Measurements from ENCODE around the gene RABGAP1L.
"Not testable (repeated sequence)": the region's sequence is repeated elsewhere in the genome, so short reads cannot be mapped to it uniquely, and the experiment has no call there.

The RABGAP1L gene

GRCh38 chr1:174247472-174247871, 88.2 kb downstream of the RABGAP1L start:
- no peak for DNase-seq

DNA sequence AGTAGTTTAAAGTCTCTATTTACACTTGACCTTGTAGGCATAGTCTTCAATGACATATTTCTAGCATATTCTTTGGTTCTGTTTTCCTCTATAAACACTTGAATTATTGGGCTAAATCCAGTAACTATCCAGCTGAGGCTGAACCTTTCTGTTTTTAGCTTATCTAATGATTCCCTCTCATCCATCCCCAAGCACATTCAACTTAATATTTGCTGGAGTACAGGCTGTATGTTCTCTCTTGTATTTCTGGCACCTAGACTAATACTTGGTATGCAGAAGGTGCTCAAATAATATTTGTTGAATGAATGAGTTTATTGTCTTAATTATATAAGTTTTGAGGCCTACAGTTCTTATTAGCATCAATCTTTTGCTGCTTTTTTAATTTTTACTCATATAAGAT, 88.7 kb downstream of the RABGAP1L start:
- no peak for DNase-seq

DNA sequence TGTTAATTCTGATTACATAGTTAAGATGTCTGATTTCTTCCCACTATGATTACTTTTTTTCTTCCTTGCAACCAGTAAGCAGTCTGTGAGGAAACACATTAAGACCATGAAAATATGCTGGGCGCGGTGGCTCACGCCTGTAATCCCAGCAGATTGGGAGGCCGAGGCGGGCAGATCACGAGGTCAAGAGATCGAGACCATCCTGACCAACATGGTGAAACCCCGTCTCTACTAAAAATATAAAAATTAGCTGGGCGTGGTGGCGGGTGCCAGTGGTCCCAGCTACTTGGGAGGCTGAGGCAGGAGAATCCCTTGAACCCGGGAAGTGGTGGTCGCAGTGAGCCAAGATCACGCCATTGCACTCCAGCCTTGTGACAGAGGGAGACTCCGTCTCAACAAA, 97.1 kb downstream of the RABGAP1L start:
- not testable (repeated sequence) for DNase-seq

DNA sequence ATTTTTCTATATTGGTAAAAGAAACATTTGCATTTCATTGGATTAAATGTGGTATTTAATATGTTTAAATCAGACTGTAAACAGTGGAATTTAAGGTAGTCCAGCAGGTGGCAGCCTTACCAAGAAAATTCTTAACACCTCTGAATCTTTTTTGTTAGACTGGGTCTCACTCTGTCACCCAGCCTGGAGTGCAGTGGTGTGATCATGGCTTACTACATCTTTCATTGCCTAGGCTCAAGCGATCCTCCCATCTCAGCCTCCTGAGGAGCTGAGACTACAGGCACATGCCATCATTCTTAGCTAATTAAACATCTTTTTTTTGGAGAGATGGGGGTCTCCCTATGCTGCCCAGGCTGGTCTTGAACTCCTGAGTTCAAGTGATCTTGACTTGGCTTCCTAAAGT, 98.8 kb downstream of the RABGAP1L start:
- peak; percentile 39 to 48 for DNase-seq

DNA sequence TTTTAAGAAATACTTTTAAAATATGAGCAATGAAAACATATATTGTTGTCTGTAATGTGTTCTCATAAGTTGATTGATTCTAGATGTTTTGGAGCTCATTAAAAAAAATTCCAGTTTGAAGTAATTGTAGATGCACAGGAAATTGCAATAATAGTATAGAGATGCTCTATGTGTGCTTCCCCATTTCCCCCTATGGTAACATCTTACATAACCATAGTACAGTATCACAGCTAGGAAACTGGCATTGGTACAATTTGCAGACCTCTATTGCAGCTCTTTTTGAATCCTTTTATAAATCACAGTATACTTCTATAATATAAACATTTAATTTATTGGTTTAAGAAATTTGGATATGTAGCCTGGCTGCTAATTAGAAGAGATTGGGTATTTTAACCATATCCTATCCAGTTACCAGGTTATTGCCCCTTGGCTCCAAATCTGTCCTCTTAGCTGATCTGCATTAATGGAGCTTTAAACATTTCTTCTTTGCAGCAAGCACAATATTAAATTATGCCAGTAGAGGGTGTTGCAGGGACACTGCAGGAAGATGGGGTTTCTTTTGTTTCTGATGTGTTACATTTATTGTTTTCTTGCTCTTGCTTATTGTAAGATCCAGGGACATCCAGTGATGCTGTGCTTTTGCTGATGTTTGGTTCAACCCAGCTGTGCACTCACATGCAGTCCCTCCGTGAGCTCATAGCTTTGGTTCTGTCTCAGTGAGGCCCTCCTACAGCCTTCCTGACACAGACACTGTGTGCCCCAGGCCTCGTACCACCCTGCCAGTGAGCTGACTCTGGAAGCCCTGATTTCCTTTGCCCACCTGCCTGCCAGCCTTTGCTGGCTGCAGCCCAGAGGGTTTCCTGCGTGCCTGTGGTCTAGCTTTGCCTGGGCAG, 103.3 kb downstream of the RABGAP1L start:
- DNase-seq, result peak; percentile 20 to 22

- peak; percentile 68 for DNase-seq
Observed at GRCh38 chr1:174265282-174265681, 106.0 kb downstream of the RABGAP1L start.

DNA sequence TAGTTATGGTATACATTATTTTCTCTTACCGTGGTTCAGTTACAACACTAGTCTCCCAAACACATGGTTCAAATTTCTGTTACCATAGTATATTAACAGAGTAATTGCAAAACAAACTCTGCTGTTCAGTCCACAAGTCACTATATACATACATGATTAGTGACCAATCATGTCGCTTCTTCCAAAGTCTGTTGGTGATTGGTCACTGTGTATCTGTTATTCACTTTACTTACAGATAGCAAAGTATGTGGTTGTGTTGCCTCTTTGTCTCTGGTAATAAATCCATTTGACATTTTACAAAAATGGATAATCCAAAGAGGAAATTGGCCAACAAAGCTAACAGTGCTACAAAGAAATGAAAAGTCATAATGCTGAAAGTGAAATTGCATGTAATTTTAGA, 107.2 kb downstream of the RABGAP1L start:
- no peak for DNase-seq

GRCh38 chr1:174266991-174267612, 107.8 kb downstream of the RABGAP1L start:
- no peak for DNase-seq

- DNase-seq, result no peak
Observed at GRCh38 chr1:174269989-174270651, 110.8 kb downstream of the RABGAP1L start.

DNA sequence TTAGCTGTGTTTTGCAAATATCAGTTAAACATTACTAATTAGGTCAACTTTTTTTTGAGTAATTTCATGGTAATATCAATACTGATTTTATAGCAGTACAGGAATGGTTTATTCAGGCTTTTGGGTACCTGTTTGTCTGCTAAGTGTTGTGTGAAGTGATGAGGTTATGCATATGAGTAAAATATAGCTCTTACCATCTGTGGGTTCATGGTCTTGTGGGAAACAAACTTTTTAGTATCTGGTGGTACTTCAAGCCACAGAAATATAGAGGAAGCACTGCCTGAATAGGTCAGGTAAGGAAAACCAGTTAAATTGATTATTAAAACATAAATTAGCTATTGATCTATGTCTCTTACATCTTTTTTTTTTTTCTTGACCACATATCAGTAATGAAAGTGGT, 113.9 kb downstream of the RABGAP1L start:
- DNase-seq, result no peak

DNA sequence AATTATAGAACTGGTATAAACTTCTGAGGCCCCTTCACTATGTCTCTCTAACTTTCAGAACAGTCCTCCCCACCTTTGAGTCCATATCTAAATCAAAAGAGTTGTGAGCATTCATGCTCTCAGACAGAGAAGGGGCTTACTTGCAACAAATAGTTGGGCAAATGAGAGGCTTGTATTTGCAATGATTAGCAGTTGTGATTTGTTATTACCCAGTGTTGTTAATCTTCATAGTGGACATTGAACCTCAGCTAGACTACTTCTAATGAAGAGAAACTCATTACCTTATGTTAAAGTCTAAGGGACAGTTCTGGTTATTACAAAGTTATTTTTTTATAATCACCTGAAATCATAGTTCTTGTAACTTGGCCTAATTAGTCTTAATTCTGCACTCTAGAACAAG, 114.5 kb downstream of the RABGAP1L start:
- no peak for DNase-seq

GRCh38 chr1:174274452-174274851, 115.1 kb downstream of the RABGAP1L start:
- DNase-seq, result no peak

- no peak for DNase-seq
Observed at GRCh38 chr1:174274884-174275283, 115.6 kb downstream of the RABGAP1L start.

- no peak for DNase-seq
Observed at GRCh38 chr1:174276087-174276486, 116.8 kb downstream of the RABGAP1L start.

GRCh38 chr1:174284052-174284451, 124.7 kb downstream of the RABGAP1L start:
- no peak for DNase-seq

DNA sequence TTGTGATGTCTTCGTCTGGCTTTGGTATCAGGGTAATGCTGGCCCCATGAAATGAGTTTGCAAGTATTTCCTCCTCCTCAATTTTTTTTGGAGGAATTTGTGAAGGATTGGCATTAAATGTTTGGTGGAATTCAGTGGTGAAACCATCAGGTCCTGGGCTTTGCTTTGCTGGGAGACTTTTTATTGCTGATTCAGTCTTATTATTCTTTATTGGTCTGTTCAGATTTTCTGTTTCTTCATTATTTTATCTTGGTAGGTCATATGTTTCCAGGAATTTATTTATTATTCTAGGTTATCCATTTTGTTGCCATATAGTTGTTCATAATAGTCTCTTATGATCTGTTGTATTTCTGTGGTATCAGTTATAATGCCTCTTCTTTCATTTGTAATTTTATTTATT, 126.7 kb downstream of the RABGAP1L start:
- no peak for DNase-seq

- no peak for DNase-seq
Observed at GRCh38 chr1:174289644-174290310, 130.5 kb downstream of the RABGAP1L start.

DNA sequence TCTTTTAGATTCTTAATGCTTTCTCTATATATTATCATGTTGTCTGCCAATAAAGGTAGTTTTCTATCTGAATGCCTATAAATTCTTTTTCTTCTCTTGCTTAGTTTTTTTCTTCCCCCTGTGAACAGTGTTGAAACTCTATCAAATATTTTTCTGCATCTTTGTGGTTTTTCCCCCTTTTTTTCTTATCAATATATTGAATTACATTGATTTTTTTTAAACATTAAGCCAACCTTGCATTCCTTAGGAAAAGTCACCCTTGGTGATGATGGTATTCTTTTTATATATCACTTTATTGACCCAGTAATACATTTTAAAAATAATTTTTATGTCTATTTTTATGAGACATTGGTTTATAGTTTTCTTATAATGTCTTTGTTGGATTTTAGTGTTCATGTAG, 131.7 kb downstream of the RABGAP1L start:
- no peak for DNase-seq

- no peak for DNase-seq
Observed at GRCh38 chr1:174296309-174296708, 137.0 kb downstream of the RABGAP1L start.

DNA sequence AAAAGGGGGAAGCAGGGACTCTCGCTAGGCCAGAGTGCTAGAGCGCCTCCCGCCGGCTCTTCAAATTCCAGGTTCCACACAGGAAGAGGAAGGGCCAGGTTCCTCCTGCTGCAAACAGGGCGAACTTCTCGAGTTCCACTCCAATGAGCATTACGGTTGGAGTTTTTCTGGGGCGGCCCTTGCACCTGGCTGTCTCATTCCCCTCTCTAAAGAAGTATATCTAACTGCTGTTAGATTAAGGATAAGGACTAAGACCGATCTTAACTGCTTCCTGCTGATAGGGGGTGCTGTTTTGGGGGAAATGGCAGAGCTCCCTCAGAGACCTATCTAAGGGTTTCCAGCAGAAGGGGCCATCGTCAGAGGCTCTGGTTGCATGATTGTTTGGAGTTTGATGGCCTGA, 138.0 kb downstream of the RABGAP1L start:
- DNase-seq, result no peak

GRCh38 chr1:174301295-174302077, 142.2 kb downstream of the RABGAP1L start:
- DNase-seq, result no peak

DNA sequence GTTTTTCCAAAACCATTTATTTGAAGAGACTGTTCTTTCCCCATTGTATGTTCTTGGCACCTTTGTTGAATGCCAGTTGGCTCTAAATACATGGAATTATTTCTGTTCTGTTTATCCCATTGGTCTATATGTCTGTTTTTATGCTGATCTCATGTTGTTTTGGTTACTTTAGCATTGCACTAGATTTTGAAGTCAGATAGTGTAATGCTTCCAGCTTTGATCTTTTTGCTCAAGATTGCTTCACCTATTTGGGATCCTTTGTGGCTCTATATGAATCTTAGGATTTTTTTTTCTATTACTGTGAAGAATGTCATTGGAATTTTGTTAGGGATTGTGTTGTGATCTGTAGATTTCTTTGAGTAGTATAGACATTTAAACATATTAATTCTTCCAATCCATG, 149.3 kb downstream of the RABGAP1L start:
- DNase-seq, result no peak

Measured in inflammatory macrophage (primary cell).